DOHH2 (cell line): Measurements from ENCODE around the gene SMIM22.

Experiments used
- H3F3A ChIP-seq: fragments of 200-600 bp; sonication (generic), shearing (Covaris generic); 2 replicates; pipeline ENCODE4 v1.6.0; 2016; ENCODE audit warnings: antibody characterized with exemption, mild to moderate bottlenecking; ENCODE audit not compliant: control insufficient read depth, insufficient read depth
- H3K27ac ChIP-seq: fragments of 200-600 bp; sonication (generic); 2 replicates; pipeline ENCODE4 v1.5.1; 2014; ENCODE audit warnings: low read depth, mild to moderate bottlenecking, low read length, moderate library complexity
- H3K27me3 ChIP-seq: fragments of 200-600 bp; sonication (generic); 2 replicates; pipeline ENCODE4 v1.6.1; 2014; ENCODE audit warnings: mild to moderate bottlenecking, low read length, mixed read lengths; ENCODE audit not compliant: control insufficient read depth
- H3K36me3 ChIP-seq: fragments of 200-600 bp; sonication (generic); 2 replicates; pipeline ENCODE4 v1.6.1; 2014; ENCODE audit warnings: mild to moderate bottlenecking, low read length, moderate library complexity, mixed read lengths; ENCODE audit not compliant: control insufficient read depth
- H3K4me1 ChIP-seq: fragments of 200-600 bp; sonication (generic); 2 replicates; pipeline ENCODE4 v1.6.1; 2014; ENCODE audit warnings: mild to moderate bottlenecking, low read length, mixed read lengths; ENCODE audit not compliant: control insufficient read depth
- H3K4me2 ChIP-seq: fragments of 200-600 bp; sonication (generic); 2 replicates; pipeline ENCODE4 v1.6.0; 2014; ENCODE audit warnings: mild to moderate bottlenecking, low read length, moderate library complexity
- H3K4me3 ChIP-seq: fragments of 200-600 bp; sonication (generic); 2 replicates; pipeline ENCODE4 v1.5.1; 2014; ENCODE audit warnings: mild to moderate bottlenecking, low read length, mixed read lengths
- H3K79me2 ChIP-seq: fragments of 200-600 bp; sonication (generic); 2 replicates; pipeline ENCODE4 v1.6.1; 2014; ENCODE audit warnings: mild to moderate bottlenecking, low read length, mixed read lengths; ENCODE audit not compliant: control insufficient read depth
- H3K9me2 ChIP-seq: fragments of 200-600 bp; sonication (generic); replicated peaks from 2 replicates; pipeline ENCODE4 v1.6.1; 2014; ENCODE audit warnings: mild to moderate bottlenecking, low read length, mixed read lengths; ENCODE audit not compliant: control insufficient read depth
- H3K9me3 ChIP-seq: fragments of 200-600 bp; sonication (generic); 2 replicates; pipeline ENCODE4 v1.6.1; 2014; ENCODE audit warnings: antibody characterized with exemption, low read length, mixed read lengths; ENCODE audit not compliant: control insufficient read depth, insufficient read depth
- H4K20me1 ChIP-seq: fragments of 200-600 bp; sonication (generic); 2 replicates; pipeline ENCODE4 v1.6.0; 2014; ENCODE audit warnings: low read depth, mild to moderate bottlenecking, antibody characterized with exemption, low read length, moderate library complexity; ENCODE audit not compliant: control insufficient read depth, insufficient read depth
- CTCF ChIP-seq: fragments of 200-600 bp; sonication (generic); IDR thresholded peaks from one replicate; pipeline ENCODE4 v1.5.1; 2014; ENCODE audit warnings: antibody characterized with exemption, mild to moderate bottlenecking, low read depth, low read length; ENCODE audit not compliant: poor library complexity, severe bottlenecking
- EZH2phosphoT487 ChIP-seq: fragments of 200-600 bp; sonication (generic); IDR thresholded peaks from 2 replicates; pipeline ENCODE4 v1.6.1; 2017; ENCODE audit warnings: borderline replicate concordance, mild to moderate bottlenecking, antibody characterized with exemption, low read length, moderate library complexity, mixed read lengths

The SMIM22 gene

GRCh38 chr16:4792951-4793513, 2.1 kb upstream of the SMIM22 start:
- no peaks in the 10 kb centered on the region for H3K27me3 ChIP-seq
- no peaks in the 10 kb centered on the region for H3K9me2 ChIP-seq
- no peak for TF ChIP-seq CTCF
- TF ChIP-seq EZH2phosphoT487, result no peak
- H4K20me1 ChIP-seq, result no peaks in the 10 kb centered on the region
- H3F3A ChIP-seq, result no peaks in the 10 kb centered on the region
- H3K9me3 ChIP-seq, result no peaks in the 10 kb centered on the region
- no peaks in the 10 kb centered on the region for H3K36me3 ChIP-seq
- H3K27ac ChIP-seq, result no peak overlapping the region
- H3K4me1 ChIP-seq, result no peaks in the 10 kb centered on the region
- no peaks in the 10 kb centered on the region for H3K79me2 ChIP-seq
- H3K4me2 ChIP-seq, result no peak overlapping the region
- H3K4me3 ChIP-seq, result no peak overlapping the region

GRCh38 chr16:4795828-4796572, 831 bp downstream of the SMIM22 start:
- Histone ChIP-seq H3K36me3 (no peaks in the 10 kb centered on the region), H3K27me3 (no peaks in the 10 kb centered on the region), H3K9me3 (no peaks in the 10 kb centered on the region), H3K4me1 (peaks cover 9% of the 10 kb centered on the region), H3F3A (no peaks in the 10 kb centered on the region), H3K27ac (no peak overlapping the region), H3K4me3 (no peak overlapping the region), H3K4me2 (no peak overlapping the region), H3K9me2 (no peaks in the 10 kb centered on the region), H3K79me2 (no peaks in the 10 kb centered on the region), H4K20me1 (no peaks in the 10 kb centered on the region)
- TF ChIP-seq EZH2phosphoT487, result no peak
- no peak for TF ChIP-seq CTCF

GRCh38 chr16:4796982-4797804, 2.0 kb downstream of the SMIM22 start:
- Histone ChIP-seq H4K20me1 (no peaks in the 10 kb centered on the region), H3K9me2 (no peaks in the 10 kb centered on the region), H3K4me2 (no peak overlapping the region), H3F3A (0 out of 2 replicates have a peak, but pooled peaks cover 2% of the 10 kb centered on the region), H3K27me3 (no peaks in the 10 kb centered on the region), H3K4me1 (peaks cover 20% of the 10 kb centered on the region), H3K9me3 (no peaks in the 10 kb centered on the region), H3K27ac (no peak overlapping the region), H3K36me3 (no peaks in the 10 kb centered on the region), H3K4me3 (no peak overlapping the region), H3K79me2 (no peaks in the 10 kb centered on the region)
- TF ChIP-seq EZH2phosphoT487 (no peak), CTCF (no peak)
